UCSD-AML1 (cell line): ENCODE results near the gene TXNDC11.

ENCODE experiments used
- DNase-seq: peaks from one replicate; lab custom pipeline; 2025; ENCODE audit not compliant: unreplicated experiment; lab: John Stamatoyannopoulos, UW

Gene TXNDC11

GRCh38 chr16:11752856-11753255, 10.2 kb upstream of the TXNDC11 start:
- DNase-seq, result no peak

GRCh38 chr16:11750056-11750455, 7.4 kb upstream of the TXNDC11 start:
- DNase-seq, result no peak

- no peak for DNase-seq
Observed at GRCh38 chr16:11748404-11749254, 6.0 kb upstream of the TXNDC11 start.

- DNase-seq, result no peak
Observed at GRCh38 chr16:11747949-11748403, 5.3 kb upstream of the TXNDC11 start.

GRCh38 chr16:11744075-11744470, 1.4 kb upstream of the TXNDC11 start:
- DNase-seq, result no peak

- no peak for DNase-seq
Observed at GRCh38 chr16:11743308-11744074, 834 bp upstream of the TXNDC11 start.

- peak; percentile 70 for DNase-seq
Observed at GRCh38 chr16:11742093-11742535, 543 bp downstream of the TXNDC11 start.

GRCh38 chr16:11740567-11740966, 2.1 kb downstream of the TXNDC11 start:
- DNase-seq, result no peak

GRCh38 chr16:11738742-11739544, 3.7 kb downstream of the TXNDC11 start:
- no peak for DNase-seq

- DNase-seq, result no peak
Observed at GRCh38 chr16:11737713-11738112, 4.9 kb downstream of the TXNDC11 start.

GRCh38 chr16:11736903-11737302, 5.8 kb downstream of the TXNDC11 start:
- no peak for DNase-seq

GRCh38 chr16:11735787-11736186, 6.9 kb downstream of the TXNDC11 start:
- DNase-seq, result no peak

- no peak for DNase-seq
Observed at GRCh38 chr16:11734653-11735043, 8.0 kb downstream of the TXNDC11 start.

GRCh38 chr16:11734025-11734652, 8.5 kb downstream of the TXNDC11 start:
- DNase-seq, result no peak

GRCh38 chr16:11731222-11731621, 11.4 kb downstream of the TXNDC11 start:
- DNase-seq, result no peak

- DNase-seq, result no peak
Observed at GRCh38 chr16:11729787-11730186, 12.9 kb downstream of the TXNDC11 start.

GRCh38 chr16:11727796-11728543, 14.7 kb downstream of the TXNDC11 start:
- DNase-seq, result no peak

- DNase-seq, result no peak
Observed at GRCh38 chr16:11726008-11726407, 16.6 kb downstream of the TXNDC11 start.

- DNase-seq, result no peak
Observed at GRCh38 chr16:11725457-11725856, 17.2 kb downstream of the TXNDC11 start.

- no peak for DNase-seq
Observed at GRCh38 chr16:11722468-11722808, 20.2 kb downstream of the TXNDC11 start.
